Body of pancreas (tissue), 4 donors: Measurements from ENCODE around the gene HRH4.

ENCODE experiments used
- CTCF ChIP-seq, 7 experiments: fragments of 450-650 bp in 4 of 7; fragments of 200-600 bp in 3 of 7; sonication (generic) in 3 of 7; IDR thresholded peaks; one replicate each; pipeline ENCODE4 v1.5.1; 2016 to 2019; ENCODE audit warnings: antibody characterized with exemption in 7 of 7
- POLR2A ChIP-seq, 3 donors: fragments of 450-650 bp; IDR thresholded peaks; one replicate each; pipeline ENCODE4 v1.6.1; 2016; ENCODE audit warnings: antibody characterized with exemption in 3 of 3, mild to moderate bottlenecking in 2 of 3

DNA sequence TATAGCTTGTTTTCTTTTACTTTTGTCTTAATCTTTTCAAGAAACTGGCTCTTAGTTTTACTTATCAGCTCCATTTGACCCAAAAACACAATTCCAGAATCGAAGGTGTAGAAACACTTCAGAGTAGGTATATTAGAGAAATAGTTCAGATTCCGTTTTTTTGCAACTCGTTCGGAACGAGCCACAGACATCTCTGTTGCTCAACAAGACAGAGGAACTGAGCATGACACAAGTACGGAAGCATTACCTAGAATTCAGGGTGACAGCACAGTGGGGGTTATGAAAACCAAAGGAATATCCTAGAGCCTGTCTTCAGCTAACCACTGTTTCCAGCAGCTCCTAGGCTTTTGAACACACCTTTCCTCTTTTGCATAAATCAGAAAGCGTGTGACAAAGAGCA, 5.0 kb downstream of the HRH4 start:
- TF ChIP-seq CTCF (IDR thresholded peaks at IDR 0.05): no peak
- TF ChIP-seq POLR2A (IDR thresholded peaks at IDR 0.05): no peak
